Panc1 (cell line): ENCODE results near the gene RSPO3. TPM values are rescaled to one million over a fixed set of nuclear protein-coding genes. Genes with fewer than 3 reads are reported as not detected.

Source experiments
- ATAC-seq: fragments of 200-7000 bp; cut with Tn5 transposase; 2 replicates; pipeline ENCODE4 v1.9.1; 2020; ENCODE audit warnings: mild to moderate bottlenecking, moderate library complexity
- BruUV-seq: library from RNA; stranded (reverse); fragments of 400-500 nt; replicated peaks from 2 replicates; lab custom pipeline; 2021; lab: Mats Ljungman, UMichigan
- CTCF ChIA-PET: fragments of 300-600 bp; sonication (Branson Sonifier 250); formaldehyde crosslinking; loops from one replicate; lab custom pipeline; 2022; ENCODE audit warnings: antibody characterized with exemption; lab: Charles Lee
- POLR2A ChIA-PET: fragments of 300-600 bp; sonication (Branson Sonifier 250); formaldehyde crosslinking; loops from one replicate; lab custom pipeline; 2022; ENCODE audit warnings: antibody characterized with exemption; lab: Charles Lee
- DNase-seq: peaks from one replicate; pipeline ENCODE4 v3.0.0-alpha.2; 2010; ENCODE audit warnings: low read depth, low spot score
- H3K27ac ChIP-seq: 2 replicates; pipeline ENCODE4 v1.5.1; 2011; ENCODE audit warnings: mild to moderate bottlenecking, low read length, inconsistent platforms
- H3K27me3 ChIP-seq: fragments of 200-500 bp; sonication (Bioruptor generic); 2 replicates; pipeline ENCODE4 v1.6.0; 2014; ENCODE audit warnings: low read length, inconsistent platforms; ENCODE audit not compliant: control insufficient read depth, insufficient read depth
- H3K36me3 ChIP-seq: fragments of 200-500 bp; sonication (Bioruptor generic); 2 replicates; pipeline ENCODE4 v1.5.1; 2014; ENCODE audit warnings: inconsistent platforms, mild to moderate bottlenecking, low read length, moderate library complexity; ENCODE audit not compliant: control insufficient read depth, insufficient read depth
- H3K4me1 ChIP-seq: 2 replicates; pipeline ENCODE4 v1.5.1; 2011; ENCODE audit warnings: inconsistent platforms, mild to moderate bottlenecking, low read length, moderate library complexity; ENCODE audit not compliant: control insufficient read depth, insufficient read depth
- H3K4me3 ChIP-seq, 2 experiments: 2 replicates each; pipeline ENCODE4 v1.5.1; 2011 to 2012; ENCODE audit warnings: low read depth in 2 of 2, low read length in 2 of 2, mild to moderate bottlenecking in 2 of 2, inconsistent platforms in 1 of 2, moderate library complexity in 1 of 2
- H3K9me3 ChIP-seq: fragments of 200-500 bp; sonication (Bioruptor generic); 2 replicates; pipeline ENCODE4 v1.5.1; 2014; ENCODE audit warnings: low read depth, mild to moderate bottlenecking, inconsistent platforms, low read length, moderate library complexity; ENCODE audit not compliant: control insufficient read depth, insufficient read depth
- CTCF ChIP-seq: fragments of 450-650 bp; IDR thresholded peaks from 2 replicates; pipeline ENCODE4 v1.5.1; 2017; ENCODE audit warnings: mild to moderate bottlenecking
- POLR2AphosphoS5 ChIP-seq: IDR thresholded peaks from 2 replicates; pipeline ENCODE4 v1.6.1; 2012; ENCODE audit warnings: mild to moderate bottlenecking, low read depth, low read length, moderate library complexity
- REST ChIP-seq, 2 experiments: IDR thresholded peaks; 2 replicates each; pipeline ENCODE4 v1.6.1; 2011 to 2012; ENCODE audit warnings: low read depth in 2 of 2, control low read depth in 1 of 2, low read length in 1 of 2, mild to moderate bottlenecking in 1 of 2, moderate library complexity in 1 of 2; ENCODE audit not compliant: insufficient read depth in 1 of 2
- SIN3A ChIP-seq: IDR thresholded peaks from 2 replicates; pipeline ENCODE4 v1.6.1; 2012; ENCODE audit warnings: low read depth, mild to moderate bottlenecking, low read length, moderate library complexity, borderline replicate concordance; ENCODE audit not compliant: insufficient read depth
- TCF7L2 ChIP-seq: IDR thresholded peaks from 2 replicates; pipeline ENCODE4 v1.6.1; 2011; ENCODE audit warnings: mild to moderate bottlenecking, low read depth, low read length, inconsistent platforms
- in situ Hi-C: cut with HindIII; loops from 2 replicates; pipeline ENCODE4 v1.10.0; 2016; ENCODE audit warnings: low sequenced_read_pairs, low pct_unique_long_range_greater_than_20kb
- intact Hi-C: fragments of 100-400 bp; cut with micrococcal nuclease; formaldehyde crosslinking; loops from one replicate; pipeline ENCODE4 v1.10.0; 2022; ENCODE audit not compliant: unreplicated experiment
- total RNA-seq: library from RNA; stranded (reverse); gene quantifications from one replicate; pipeline ENCODE4 v1.2.1, GENCODE V29; 2021; ENCODE audit not compliant: unreplicated experiment

Gene RSPO3
- total RNA-seq, 1 experiment from 2014 or later, result not detected

GRCh38 chr6:127190552-127190951 lies 72.1 kb downstream of the RSPO3 start:
- no peak overlapping the region for H3K27ac ChIP-seq
- BruUV-seq, result no TSS peak
- H3K36me3 ChIP-seq, result no peaks in the 10 kb centered on the region
- TF ChIP-seq TCF7L2, result no peak
- TF ChIP-seq REST (IDR thresholded peaks at IDR 0.05; ENCODE audit: insufficient read depth in 1 of 2, low read depth in 2 of 2, low read length in 1 of 2), result no peak
- peak; percentile 75; the same call in 1 of the 2 replicates for TF ChIP-seq CTCF
- no peak for TF ChIP-seq SIN3A
- no peak for TF ChIP-seq POLR2AphosphoS5
- in situ Hi-C loops (no loop called here), intact Hi-C loops (loop anchor here (10.0 kb wide), 1 partner anchor 386 kb away; no protein-coding TSS in a partner anchor)
- no peak overlapping the region for H3K4me3 ChIP-seq
- H3K27me3 ChIP-seq, result no peaks in the 10 kb centered on the region
- DNase-seq (no peak), ATAC-seq (no peak)
- no peaks in the 10 kb centered on the region for H3K9me3 ChIP-seq
- ChIA-PET CTCF (interaction anchor here (0.6 kb wide), 1 partner anchor 243 kb away, joined by 4 read pairs; no protein-coding TSS in a partner anchor), POLR2A (no interaction called here)
- no peaks in the 10 kb centered on the region for H3K4me1 ChIP-seq

GRCh38 chr6:127191716-127192115 lies 73.2 kb downstream of the RSPO3 start:
- no peaks in the 10 kb centered on the region for H3K36me3 ChIP-seq
- intact Hi-C loops (loop anchor here (10.0 kb wide), 1 partner anchor 387 kb away; no protein-coding TSS in a partner anchor), in situ Hi-C loops (no loop called here)
- no peak overlapping the region for H3K4me3 ChIP-seq
- no peaks in the 10 kb centered on the region; the same call in 1 of the 2 replicates for H3K27me3 ChIP-seq
- ATAC-seq (no peak), DNase-seq (no peak)
- H3K27ac ChIP-seq, result no peak overlapping the region
- POLR2A ChIA-PET, result no interaction called here
- no peak for TF ChIP-seq POLR2AphosphoS5
- TF ChIP-seq TCF7L2, result no peak
- TF ChIP-seq REST (IDR thresholded peaks at IDR 0.05; ENCODE audit: insufficient read depth in 1 of 2, low read depth in 2 of 2, low read length in 1 of 2), result no peak
- TF ChIP-seq SIN3A, result no peak
- no peak for TF ChIP-seq CTCF
- no peaks in the 10 kb centered on the region for H3K9me3 ChIP-seq
- CTCF ChIA-PET, result no interaction called here
- no peaks in the 10 kb centered on the region for H3K4me1 ChIP-seq
- no TSS peak for BruUV-seq
